CD4-positive, alpha-beta T cell treated with Interleukin-2 at 100 ng/mL for 4 hours (primary cell): ENCODE results near the gene ATG2A.

Experiments used
- DNase-seq: peaks from one replicate; pipeline ENCODE4 v3.0.0-alpha.2; 2020; ENCODE audit warnings: low spot score

Gene ATG2A

DNA sequence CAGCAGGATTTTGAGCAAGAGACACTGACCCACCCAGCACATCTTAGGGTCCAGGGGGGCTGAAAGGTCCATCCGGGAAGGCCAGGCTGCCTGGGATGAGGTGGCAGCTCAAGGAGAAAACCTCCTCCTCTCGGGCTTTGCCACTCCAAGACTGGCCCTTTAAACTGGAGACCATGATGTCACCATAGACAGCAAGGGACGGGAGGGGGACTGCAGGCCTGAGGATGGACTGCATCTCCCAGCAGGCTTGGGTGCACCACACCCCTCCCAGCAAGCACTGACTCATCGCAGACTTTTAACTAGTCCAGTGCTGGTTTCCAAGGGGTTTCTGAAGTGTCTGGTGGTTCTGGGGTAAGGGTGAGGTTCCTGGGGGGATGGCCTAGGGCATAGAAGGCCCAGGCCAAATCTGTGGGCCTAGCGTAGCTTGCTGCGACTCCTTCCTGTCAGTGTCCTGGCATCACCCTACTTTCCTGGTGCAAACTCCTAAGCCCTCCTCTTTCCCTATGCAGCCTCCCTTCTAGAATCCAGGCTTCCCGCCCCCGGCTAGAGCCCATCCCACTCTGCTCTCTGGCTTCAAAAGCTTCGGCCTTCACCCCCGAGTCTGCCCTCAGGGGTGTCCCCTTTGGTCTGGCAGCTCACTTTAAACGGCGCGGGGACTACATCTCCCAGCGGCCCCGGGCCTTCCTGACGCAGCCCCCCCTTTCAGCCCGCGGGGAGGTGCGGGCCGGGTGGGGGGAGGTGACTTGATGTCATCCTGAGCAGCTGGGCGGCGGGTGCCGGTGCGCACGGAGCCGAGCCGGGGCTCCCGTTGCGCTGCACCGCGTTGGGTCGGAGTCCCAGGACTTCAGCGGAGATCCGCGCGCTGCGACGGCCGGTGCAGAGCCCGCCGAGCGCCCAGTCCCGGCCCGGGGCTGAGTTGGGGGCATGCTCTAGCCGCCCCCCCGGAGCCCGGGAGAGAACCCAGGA lies 7.2 kb upstream of the ATG2A start, which contains the start of gene PPP2R5B:
PPP2R5B (plus strand) TSS at position 746 of the 966 bp plus-strand sequence. CDS start 1,046 bp downstream, outside the sequence.
- peak; percentile 93 for DNase-seq

DNA sequence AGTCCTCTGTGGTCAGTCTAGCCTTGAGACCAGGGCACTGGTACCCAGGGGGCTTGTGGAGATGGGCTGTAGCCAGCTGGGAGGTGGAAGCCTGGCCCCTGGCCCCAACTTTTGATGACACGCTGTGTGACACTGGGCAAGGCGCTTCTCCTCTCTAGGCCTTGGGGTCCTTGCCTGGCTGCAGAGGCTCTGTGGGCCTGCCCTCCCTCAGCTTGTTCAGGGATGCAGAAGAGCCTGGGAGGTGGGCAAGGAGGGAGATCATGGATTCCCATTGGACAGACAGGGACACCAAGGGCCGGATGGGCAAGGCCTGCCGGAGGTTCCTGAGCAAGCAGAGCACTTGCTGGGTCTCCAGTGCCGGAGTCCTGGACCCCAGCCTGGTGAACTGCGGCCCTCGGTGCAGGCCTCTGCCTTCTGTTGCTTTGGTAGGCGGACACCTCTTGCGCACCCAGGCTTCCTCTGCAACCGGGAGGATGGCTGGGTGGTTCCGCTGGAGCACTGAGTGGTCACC lies 6.2 kb upstream of the ATG2A start:
- no peak for DNase-seq

DNA sequence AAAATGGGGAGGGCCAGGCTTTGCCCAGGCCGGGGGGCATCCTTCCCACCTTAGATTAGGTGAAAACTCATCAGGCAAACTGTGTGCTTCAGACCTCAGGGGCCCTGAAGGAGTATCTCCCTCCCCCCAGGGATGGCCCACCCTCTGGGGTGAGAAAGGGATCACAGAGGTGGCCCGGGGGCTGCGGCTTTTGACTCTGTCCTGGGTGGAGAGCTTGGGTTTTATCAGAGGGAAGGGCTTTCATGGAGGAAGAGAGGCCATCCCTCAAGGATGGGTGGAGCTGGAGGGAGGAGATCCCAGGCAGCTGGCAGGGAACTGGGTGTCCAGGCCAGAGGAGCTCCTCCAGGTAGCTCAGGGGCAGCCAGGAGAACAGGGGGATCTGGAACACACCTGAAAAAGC lies 4.4 kb upstream of the ATG2A start:
- no peak for DNase-seq

DNA sequence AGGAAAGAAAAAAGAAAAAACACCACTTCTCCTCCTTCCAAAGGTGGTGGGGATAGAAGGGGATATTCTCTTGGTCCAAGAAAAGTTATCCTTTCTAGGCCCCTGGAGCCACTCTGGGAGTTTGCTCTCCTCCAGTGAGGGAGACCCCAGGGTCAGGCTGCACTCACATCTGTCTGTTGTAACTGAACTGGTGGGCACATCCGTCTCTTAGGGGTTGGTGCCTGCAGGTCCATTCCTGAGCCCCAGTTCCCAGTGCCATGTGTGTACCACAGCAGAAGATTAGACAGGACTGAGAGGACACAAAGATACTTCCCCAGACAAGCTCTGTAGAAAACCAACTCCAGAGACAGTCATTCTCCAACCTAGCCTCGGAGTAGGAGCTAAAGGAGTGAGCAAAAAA lies 3.1 kb upstream of the ATG2A start:
- no peak for DNase-seq

DNA sequence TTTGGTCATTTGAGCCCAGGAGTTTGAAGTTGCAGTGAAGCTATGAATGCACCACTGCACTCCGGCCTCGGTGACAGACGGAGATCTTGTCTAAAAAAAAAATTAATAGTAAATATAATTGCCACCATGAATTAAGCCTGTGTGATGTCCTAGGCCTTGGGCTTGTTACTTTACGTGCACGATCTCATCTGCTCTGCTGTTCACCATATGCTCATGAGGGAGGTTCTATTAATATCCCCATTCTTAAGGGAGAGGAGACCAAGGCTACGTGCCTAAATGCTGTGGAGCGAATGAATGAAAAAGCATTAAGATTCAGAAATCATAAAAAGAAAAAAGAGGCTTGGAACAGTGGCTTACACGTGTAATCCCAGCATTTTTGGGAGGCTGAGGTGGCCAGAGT lies 2.6 kb upstream of the ATG2A start:
- DNase-seq = no peak

DNA sequence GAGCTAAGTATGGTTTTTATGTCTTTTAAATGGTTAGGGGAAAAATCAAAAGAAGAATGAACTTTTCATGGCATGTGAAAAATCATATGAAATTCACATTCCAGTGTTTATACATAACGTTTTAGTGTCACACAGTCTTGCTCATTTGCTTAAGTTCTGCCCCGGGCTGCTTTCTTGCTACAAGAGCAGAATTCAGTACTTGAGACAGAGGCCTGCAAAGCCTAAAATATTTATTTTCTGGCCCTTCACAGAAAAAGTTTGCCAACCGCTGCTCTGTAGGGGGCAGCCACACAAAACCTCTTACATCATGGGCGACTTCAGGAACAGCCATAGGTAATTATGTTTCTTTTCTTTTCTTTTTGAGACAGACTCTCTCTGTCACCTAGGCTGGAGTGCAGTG lies 1.0 kb upstream of the ATG2A start:
- peak; percentile 1 for DNase-seq

DNA sequence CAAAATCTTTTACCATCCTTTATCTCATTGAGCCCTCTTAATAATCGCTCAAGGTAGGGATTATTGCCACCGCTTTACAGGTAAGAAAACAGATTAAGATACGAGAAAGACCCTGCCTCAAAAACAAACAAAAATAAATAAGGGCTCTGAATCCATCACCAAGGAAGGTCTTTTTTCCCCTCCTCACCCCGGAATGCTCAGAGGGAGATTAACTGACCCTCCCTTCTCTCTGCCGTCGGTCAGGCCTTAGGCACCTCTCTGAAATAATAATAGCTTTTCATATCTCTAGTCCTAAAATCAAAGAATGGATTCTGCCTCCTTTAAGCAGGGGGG lies 620 bp upstream of the ATG2A start:
- DNase-seq = no peak

DNA sequence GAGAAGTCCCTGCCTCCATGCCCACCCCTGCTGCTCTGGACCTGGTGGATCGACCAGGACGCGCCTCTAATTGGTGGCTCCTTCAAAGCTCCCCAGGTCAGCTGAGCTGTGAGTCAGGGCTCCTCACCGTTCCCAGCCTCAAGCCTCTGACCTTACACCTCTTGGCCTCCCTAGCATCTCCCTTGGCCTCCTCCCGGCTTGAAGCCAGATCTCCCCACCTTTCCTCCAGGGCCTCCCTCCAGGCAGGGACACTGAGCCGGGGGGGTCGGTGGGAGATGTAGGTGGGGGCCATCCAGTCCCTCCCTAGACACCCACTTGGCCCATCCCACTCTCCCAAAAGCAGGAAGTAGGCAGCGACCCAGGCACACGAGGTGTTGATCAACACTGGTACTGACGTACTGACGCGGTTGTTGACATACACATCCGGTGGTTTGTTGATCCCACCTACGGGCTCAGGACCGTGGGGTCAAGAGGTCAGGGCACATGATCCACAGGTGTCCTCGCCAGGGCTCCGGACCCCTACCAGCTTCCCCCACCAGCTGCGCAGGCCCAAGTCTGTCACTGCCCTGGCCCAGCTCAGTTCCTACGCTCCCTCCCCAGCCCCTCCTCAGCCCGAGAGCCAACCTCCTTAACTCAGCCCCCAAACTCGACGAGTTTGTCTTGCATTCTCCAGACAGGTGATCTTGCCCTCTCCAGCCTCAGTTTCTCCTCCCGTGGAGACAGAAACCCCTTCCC lies 802 bp downstream of the ATG2A start:
- peak; percentile 42 for DNase-seq

DNA sequence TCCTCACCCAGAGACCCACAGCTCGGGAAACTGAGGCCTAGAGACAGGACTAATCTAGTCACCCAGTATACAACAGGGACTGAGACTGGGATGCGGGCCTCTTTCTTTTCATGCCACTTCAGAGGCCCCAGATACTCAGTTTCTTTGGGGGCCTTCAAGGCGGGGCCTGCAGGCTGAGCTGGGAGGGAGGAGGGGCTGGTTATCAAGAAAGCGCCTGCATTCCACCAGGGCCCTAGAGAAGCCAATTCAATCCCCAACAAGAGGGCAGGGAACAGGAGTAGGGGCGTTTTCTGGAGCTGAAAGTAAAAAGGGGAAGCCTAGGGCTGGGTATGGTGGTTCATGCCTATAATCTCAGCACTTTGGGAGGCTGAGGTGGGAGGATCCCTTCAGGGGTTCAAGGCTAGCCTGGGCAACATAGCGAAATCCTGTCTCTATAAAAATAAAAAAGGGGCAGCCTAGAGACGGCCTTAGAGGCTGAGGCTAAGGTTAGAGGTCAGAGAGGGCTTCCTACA lies 1.6 kb downstream of the ATG2A start:
- no peak for DNase-seq

DNA sequence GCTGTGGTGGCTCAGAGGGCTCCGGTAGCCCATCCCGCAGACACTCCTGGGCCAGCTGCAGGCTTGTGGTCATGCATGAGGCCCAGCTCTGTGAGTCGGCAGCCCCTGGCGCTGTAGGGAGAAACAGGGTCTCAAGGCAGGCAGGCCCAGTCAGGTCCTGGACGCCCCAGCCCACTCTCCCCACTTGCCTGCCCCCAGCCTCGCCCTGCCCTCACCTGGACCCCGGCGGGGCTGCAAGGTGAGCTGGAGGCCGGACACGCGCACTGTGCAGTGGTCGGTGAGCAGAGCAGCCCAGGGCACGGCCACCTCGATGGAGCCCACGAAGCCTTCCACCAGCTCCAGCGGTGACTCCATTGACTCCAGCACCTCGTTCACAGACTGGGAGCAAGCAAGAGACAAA lies 2.9 kb downstream of the ATG2A start:
- no peak for DNase-seq

DNA sequence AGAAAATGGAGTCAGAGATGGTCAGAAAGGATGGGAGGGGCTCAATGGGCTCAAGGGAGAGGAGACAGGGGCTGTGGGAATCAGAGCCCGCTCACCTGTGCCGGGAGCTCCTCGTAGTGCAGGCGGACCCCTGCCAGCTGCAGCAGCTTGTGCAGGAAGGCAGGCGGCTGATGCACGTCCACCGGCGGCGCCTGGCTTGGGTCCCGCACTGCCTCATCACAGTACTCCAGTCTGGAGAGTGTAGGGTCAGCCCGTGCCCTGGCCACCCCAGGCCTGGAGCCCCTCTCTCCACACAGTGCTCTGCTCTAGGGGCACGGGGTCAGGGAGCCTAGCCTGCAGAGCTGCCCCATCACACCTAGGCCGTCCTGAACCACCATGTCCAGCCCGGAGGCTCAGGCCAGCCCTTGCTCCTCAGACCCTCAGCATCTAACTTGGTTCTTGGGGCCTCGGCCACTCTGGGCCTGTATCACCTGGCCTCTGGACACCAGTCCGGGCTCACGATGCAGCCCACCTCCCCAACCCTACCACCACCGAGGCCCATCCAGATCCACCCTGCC lies 3.8 kb downstream of the ATG2A start:
- DNase-seq = no peak

DNA sequence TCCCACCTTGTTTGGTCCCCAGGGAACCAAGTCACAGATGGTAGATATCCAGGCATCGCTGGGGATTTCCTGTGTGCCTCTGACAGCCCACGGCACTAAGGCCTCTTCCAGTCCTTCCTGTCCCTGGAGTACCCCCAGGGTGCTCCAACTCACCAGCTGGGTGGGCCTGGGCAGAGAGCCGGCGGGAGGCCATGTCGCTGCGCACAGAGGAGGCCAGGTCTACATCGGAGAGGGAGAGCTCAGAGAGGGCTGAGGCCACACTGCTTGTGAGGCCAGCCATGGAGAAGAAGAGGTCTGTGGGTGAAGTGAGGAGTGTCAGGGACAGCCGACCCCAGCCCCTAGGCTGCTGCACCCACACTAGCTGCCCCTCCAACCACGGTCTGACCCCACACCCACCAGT lies 5.3 kb downstream of the ATG2A start:
- no peak for DNase-seq

DNA sequence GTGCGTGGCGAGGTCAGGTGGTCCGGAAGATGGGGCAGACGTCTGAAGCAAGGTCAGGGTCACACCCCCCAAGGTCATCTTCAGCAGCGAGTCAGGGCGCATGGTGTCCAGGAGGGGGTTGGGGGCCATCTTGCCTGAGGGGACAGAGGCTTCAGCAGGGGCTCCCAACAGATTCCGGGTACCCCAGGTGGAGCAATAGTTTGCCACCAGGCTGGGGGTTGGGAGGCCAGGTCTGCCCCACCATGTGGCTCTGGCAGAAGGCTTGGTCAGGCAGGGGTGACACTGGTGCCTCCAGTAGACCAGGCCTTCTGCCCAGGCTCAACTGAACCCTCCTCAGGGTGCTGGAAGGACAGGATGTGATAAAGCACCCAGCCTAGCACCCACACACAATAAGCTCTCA lies 5.9 kb downstream of the ATG2A start:
- no peak for DNase-seq

DNA sequence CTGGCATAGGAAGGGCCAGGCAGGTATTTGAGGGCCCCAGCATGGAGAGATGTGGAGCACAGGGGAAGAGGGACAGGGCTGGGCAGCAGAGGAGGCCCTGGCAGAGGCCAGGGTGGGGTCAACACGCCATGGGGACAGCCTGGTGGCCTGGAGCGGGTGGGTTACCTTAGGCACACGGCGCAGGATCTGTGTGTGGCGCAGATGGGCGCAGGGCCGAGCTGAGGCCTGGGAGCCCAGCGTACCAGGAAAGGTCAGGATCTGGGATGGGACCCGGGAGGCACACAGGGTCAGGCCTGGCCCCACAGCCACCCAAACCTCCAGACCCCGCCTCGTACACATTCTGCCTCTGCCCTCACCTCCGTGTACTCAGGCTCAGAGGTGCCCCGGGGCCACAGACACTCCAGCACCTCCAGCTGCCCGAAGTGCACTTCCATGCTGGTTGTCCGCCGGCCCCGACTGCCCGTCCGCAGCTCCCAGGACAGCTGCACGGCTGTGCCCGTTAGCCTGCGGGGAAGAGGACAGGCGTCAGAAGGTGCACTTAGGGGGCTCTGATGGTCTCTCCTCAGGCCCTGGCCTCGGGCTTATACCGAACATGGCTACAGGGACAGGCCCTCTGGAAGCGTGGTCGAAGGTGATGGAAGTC lies 6.4 kb downstream of the ATG2A start:
- DNase-seq = no peak

DNA sequence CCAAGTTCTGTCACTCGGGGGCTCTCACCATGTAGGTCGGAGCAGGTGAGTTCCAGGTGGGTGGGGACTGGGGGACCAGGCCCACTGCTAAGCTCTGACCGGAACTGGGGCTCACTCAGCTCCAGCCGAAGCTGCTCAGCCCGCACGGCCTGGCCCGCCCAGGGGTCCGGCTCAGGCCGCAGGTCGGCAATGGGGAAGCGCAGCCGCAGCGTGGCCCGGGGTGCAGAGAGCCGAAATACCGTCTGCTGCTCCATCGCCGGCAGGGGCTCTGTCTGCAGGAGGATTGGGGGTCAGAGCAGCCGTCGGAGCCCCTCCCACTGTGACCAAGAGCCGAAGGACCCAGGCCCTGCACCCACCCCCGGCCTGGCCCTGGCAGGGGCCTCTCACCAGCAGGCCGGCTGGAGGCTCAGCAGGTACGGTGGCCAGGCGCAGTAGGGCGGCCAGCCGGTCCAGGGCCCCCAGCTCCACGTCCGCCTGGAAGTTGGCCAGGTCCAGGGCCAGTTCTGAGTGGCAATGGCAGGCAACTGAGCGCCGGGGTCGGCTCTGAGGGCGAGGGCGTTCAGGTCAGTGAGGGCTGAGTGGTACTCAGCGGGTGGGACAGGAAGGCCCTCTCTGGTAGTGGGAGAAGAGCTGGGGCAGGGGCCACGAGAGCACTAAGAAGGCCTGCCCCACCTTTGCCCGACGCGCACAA lies 7.2 kb downstream of the ATG2A start:
- no peak for DNase-seq

DNA sequence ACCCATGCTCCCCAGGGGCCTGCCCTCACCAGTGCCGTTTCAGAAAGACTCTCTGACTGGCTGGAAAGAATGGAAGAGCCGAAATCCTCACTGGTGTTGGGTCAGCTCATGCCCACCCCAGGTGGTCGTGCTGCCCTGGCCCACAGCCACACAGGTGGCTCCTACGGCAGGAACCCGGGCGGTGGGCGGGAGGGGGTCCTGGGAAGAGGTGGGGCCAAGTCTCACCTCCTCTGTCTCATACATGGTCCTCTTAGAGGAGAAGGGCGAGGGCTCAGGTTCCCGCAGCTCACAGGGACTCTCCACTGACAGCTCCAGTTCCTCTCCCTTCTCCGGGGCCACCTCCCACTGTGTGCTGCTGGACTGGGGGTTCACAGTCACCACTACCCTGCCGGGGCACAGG lies 8.2 kb downstream of the ATG2A start:
- DNase-seq = no peak

DNA sequence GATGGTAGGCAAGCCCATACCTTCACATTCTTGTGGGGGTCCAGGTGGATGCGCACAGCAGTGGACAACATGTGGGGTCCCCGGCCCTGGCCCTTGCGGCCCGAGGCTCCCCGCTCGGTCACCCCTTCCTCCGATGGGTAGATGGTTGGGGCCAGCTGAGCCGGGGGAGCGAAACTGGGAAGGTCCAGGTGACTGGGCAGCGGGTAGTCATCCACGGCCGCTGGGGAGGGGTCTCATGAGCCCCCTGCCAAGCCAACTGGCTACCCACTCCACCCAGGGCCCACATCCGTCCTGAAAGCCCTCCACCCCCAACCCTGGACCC lies 10.7 kb downstream of the ATG2A start:
- no peak for DNase-seq

DNA sequence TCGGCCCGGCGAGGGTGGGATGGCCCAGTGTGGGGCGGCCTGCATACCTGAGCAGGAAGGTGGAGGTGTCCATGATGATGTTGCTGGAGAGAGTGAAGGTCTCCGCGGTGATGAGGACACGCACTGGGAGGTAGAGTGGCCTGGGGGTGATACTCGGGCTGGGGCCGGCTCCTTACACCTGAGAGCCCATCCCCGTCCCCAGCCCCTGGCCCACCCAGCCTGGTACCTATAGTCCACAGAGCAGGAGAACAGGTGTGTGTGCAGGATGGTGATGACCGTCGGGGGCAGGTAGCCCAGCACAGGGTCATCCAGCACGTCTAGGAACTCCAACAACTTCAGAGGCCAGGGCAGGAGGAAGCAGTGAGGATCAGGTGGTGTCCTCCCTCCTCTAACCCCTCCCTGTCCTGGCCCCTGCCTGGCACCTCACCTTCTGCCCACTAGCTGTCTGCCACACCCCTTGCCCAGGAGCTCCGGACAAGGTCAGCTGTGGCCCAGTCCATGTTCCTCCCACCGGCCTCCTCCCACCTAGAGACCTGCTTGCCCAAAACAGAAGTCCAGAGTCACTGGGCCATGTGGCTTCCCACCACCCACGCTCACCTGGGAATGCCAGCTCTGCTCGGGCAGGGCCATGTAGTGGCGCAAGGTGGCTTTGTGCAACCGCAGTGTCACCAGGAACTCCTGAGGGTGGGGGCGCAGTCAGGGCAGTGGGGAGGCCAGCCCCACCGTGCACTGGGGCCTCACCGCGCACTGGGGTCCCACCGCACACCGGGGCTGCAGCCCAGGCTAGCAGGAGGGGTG lies 11.3 kb downstream of the ATG2A start:
- no peak for DNase-seq

DNA sequence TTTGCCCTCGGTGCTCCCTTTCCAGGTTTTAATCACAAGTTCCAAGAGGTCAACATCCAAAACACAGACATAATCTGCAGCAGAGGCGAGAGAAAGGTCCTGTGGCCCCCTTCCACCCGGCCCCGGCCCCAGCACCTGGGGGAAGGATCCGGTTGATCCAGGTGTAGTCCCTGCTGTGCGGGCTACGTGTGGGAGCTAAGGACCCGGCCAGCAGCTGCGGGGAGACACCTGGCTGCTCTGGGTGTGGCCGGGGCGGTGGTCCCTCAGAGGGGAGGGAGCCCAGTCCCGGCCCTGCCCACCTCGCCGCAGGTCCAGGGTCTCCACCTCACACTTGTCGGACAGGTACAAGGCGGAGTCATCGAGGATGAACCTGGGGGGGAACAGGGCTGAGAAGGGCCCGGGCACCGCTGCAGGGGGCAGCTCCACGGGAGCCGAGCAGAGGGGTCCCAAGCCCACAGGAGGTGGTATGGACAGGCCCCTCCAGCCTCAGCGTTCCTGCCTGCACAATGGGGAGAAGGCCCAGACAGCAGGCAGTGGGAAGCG lies 13.6 kb downstream of the ATG2A start:
- DNase-seq = no peak

DNA sequence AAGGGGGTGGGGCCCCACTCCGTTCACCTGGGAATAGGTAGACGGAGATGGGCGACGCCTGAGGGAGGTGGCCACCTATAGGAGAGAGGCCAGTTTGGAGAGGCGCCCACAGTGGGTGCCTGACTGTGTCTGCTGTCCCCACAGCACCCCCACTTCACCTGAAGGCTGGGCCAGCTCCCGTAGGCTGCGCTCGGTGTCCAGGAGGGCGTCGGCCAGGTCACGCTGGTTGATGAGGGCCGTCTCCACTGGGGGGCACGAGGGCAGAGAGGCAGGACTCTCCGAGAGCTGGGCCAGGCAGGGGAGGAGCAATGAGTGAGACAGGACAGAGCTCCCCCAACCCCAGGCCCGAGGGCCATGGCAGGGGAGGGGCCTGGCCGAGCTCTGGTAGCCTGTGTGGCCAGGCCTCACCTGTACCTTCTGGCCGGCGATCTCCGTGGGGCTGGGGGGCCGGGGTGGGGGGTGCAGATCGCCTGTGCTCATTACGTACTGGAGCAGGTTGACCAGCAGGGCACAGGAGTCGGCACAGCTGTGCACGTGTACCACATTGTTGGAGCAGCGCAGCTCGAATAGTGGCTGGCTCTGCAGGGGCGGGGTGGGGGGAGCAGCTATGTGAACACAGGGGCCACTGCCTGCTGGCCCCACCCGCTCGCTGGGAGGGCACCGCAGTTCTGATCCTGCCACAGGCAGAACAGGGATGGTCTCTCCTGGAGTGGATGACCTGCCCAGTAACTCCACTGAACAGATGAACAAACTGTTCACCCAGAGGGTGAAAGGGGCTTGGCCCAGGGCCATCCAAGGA lies 14.7 kb downstream of the ATG2A start:
- no peak for DNase-seq
